Measurements from ENCODE around the gene CHMP2A.
"Not testable (repeated sequence)": the region's sequence is repeated elsewhere in the genome, so short reads cannot be mapped to it uniquely, and the experiment has no call there.

CHMP2A gene

DNA sequence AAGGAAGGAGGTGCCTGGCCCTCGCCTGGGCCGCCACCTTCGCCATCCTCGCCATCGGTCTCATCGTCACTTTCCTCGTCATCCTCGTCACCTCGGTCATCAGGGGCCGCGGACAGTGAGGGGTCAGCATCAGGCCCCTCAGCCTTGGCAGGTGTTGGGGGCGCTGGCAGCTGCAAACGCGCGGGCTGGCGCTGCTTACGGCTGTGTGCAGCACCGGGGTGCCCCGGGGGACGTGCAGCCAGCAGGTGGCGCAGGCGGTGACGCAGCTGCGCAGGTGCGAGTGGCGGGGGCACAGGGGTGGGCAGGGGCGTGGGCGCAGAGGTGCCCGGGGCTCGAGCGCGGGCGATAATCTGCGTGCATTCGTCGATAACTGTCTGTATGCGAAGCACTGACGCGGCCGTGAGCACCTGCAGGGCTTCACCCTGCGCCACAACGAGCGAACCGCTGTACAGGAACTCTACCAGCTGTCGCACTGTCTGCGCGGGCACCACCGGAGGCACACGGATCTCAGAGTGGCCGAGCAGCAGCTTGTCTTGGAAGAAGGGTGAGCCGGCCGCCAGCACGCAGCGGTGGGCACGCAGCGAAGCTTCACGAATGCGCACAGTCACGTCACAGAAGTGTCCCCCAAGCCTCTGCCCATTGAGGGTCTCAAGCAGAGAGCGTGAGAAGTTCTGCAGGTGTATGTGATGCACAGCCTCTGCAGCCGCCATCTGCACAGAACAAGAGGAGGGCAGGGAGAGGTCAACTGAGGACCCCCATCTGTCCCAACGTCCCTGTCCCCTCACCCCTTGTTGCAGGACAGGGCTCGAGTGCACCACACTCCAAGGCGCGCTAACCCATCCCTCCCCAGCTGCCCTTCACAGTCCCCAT lies 37.7 kb downstream of the CHMP2A start:
- in situ Hi-C loops (cut with HindIII; ENCODE audit: low pct_ligation_motif_present, low pct_unique_long_range_greater_than_20kb, low sequenced_read_pairs), result no loop called here

DNA sequence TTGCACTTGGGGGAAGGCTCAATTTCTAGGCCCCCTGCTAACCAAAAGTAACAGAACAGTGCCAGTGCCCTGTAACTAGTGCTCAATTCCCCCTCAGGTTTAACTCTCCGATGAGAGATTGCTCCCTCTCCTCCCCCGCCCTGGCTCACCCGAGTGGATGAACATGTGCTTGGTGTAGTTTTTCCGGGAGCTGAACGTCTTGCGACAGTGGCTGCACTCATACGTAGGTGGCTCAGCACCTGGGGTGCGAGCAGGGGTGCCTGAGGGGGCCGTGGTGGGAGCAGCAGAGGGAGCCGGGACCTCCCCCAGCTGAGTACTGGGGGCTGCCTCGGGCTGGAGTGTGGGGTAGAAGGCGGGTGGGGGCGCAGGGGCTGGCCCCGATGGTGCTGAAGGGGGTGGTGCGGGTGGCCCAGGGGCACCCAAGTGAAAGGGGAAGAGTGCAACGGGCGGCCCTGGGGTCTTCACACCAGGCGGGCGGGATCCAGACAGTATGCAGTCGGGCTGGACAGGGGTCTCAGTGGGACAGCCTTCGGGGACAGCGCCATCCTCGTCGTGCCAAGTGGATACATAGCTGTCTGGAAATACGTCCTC lies 38.6 kb downstream of the CHMP2A start:
- no peak for DNase-seq

More for the DNA sequence above, 37.7 kb downstream of the CHMP2A start:
- DNase-seq, result no peak

DNA sequence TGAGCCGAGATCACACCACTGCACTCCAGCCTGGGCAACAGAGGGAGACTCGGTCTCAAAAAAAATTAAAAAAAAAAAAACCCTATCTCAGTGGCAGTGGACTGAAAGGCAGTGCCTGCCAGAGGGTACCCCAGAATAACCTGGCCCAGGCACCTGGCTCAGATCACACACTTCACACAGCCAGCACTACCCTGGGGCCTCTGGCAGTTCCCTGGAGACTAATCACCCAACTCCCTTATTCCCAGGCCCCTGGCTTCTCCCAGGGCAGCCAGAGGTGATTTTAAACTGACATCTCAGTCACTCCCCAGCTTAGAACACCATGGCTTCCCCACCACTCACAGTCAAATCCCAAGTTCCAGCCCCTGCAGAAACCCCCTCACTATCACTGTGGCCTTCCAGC lies 39.6 kb downstream of the CHMP2A start:
- in situ Hi-C loops (cut with HindIII; ENCODE audit: low pct_ligation_motif_present, low pct_unique_long_range_greater_than_20kb, low sequenced_read_pairs), result no loop called here
- DNase-seq, result no peak

More for the DNA sequence above, 38.6 kb downstream of the CHMP2A start:
- in situ Hi-C loops (cut with HindIII; ENCODE audit: low pct_ligation_motif_present, low pct_unique_long_range_greater_than_20kb, low sequenced_read_pairs), result no loop called here

DNA sequence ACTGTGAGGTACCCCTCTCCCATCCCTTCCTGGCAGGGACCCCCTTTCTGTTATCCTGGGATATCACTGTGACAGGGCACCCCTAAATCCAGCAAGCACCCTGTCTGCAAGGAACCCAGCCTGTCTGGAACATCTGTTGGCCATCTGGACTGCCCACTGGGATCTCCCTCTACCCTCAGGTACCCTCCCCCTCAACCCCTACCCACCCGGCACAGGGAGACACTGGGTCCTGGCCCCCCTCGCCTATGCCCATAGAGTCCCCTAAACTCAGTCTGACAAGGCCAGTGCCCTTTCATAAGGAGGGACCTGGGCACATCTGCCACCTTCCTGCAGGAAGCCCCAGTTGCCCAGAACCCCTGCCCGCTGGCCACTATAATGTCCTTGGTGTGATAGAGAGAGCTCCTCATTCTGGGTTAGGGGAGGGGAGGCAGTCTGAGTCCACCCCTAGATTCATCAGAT lies 40.3 kb downstream of the CHMP2A start:
- in situ Hi-C loops (cut with HindIII; ENCODE audit: low pct_ligation_motif_present, low pct_unique_long_range_greater_than_20kb, low sequenced_read_pairs), result no loop called here
- no peak for DNase-seq

DNA sequence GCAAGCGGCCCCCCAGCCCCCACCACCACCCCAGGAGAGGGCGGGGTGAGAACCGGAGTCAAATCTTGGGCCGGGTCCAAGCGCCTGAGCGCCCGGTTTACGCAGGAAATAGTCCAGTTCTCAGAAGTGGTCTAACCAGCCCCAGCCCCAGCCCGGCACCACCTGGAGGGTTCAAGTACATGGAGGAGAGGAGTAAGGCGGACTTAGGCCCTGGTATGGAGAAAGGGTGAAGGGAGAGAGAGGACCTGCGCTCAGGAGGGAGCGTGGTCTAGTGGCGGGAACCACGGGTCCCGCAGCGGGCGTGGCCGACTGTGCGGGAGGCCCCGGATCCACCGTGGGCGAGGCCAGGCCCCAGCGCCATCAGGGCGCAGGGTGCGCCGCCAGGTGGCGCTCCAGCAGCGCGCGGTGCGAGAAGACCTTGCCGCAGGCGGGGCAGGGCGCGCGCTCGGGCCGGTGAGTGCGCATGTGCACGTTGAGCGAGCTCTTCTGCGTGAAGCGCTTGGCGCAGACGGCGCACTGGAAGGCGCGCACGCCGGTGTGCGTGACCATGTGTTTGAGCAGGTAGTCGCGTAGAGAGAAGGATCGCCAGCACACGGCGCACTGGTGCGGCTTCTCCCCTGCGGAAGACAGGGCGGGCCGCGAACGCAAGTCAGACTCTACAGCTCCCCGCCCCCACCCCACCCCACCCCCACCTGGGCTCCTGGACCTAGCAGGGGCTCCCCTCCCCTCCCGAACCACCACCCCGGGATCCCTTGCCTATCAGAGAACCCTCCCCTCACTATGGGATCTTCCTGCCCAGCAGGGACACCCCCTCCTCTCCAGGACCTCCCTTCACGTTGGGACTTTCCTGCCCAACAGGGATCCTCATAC lies 41.0 kb downstream of the CHMP2A start:
- in situ Hi-C loops (cut with HindIII; ENCODE audit: low pct_ligation_motif_present, low pct_unique_long_range_greater_than_20kb, low sequenced_read_pairs), result no loop called here

DNA sequence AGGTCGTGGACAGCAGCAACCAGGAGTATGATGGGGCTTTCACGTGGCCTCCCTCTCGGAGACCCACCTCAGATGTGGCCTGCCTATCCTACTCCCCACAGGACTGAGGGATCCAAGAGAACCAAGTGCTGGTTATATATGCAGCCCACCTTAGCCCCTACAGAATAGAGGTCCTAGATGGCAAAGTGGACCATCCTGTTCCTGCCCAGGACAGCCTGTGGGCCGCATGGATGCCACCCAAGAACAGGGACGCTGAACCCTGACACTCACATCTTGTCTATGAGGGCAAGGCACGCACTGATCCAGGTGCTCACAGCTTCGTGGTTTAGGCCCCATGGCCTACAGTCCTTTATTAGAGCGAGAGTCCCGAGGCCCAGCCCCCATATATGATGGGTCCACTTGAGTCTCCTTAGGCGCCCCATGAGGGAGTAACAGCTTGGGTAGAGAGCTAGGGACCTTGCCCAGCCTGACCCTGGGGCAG lies 41.7 kb downstream of the CHMP2A start:
- DNase-seq, result no peak
- in situ Hi-C loops (cut with HindIII; ENCODE audit: low pct_ligation_motif_present, low pct_unique_long_range_greater_than_20kb, low sequenced_read_pairs), result no loop called here

More for the DNA sequence above, 41.0 kb downstream of the CHMP2A start:
- peak; percentile 88 for DNase-seq

DNA sequence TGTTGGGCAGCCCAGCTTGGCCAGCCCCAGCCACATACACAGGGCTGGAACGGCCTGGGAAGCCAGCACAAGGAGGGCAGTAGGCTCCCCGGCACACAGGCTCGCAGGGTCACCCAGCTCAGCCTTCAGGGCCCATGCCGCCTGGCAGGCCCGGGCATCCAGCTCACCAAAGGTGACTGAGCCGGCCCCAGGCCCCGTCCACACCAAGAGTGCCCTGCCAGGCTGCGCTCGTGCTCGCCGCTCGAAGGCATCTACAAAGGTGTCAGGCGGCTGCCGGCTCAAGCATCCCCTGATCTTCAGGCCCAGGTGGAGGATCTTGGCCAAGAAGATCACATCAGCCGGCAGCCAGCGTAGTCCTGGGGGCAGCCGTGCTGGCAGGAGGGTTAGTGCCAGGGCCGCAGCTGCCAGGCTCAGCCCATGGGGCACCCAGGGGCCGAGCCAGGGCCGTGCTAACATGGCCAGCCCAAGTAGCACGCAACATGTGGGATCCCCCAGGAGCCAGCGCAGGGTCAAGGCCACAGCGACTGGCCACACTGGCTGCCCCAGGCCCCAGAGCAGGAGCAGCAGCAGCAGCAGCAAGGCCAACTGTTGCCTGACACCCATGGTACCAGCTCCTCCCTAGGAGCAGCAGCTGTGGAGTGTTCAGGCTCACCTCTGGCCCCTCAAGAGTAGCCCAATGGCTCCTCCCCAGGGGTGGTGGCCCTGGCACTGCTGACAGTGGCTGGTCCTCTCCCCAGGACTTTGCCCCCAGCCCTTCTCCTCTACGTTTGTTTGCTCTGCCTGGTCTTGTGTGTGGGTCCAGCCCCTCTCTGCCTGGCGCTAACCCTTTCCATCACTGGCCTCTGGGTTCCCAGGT lies 43.3 kb downstream of the CHMP2A start, which contains the start of gene SLC27A5:
Gene SLC27A5, minus strand, starts transcription at position 640 of the 856 bp plus-strand sequence. Its CDS starts 37 bp downstream, at position 603.
- in situ Hi-C loops (cut with HindIII; ENCODE audit: low pct_ligation_motif_present, low pct_unique_long_range_greater_than_20kb, low sequenced_read_pairs), result no loop called here
- no peak for DNase-seq

DNA sequence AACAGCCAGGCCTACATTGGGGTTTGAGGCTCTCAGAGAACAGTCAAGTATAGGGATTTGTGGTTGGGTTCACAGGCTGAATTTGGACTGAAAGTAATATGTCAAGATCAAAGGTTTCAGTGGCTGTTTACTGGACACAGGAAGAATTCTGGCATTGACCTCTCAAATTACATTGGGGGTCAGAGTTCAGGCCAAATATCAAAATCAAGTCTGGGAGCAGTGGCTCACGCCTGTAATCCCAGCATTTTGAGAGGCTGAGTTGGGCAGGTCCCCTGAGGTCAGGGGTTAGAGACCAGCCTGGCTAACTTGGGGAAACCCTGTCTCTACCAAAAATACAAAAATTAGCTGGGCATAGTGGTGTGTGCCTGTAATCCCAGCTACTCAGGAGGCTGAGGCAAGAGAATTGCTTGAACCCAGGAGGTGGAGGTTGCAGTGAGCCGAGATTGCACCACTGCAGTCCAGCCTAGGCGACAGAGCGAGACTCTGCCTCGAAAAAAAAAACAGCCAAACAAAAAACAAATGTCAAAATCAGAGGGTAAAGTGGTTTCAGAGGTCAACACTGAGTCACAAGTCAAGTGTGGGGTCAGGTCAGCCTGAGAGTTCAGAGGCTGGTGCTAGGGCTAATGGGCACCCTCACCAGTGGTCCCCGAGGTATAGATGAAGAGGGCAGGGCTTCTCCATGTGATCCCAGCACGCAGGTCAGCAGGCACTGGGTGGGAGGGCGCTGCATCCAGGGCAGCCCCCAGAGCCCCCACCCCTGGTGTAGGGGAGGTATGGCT lies 44.6 kb downstream of the CHMP2A start:
- DNase-seq, result no peak
- in situ Hi-C loops (cut with HindIII; ENCODE audit: low pct_ligation_motif_present, low pct_unique_long_range_greater_than_20kb, low sequenced_read_pairs), result no loop called here

DNA sequence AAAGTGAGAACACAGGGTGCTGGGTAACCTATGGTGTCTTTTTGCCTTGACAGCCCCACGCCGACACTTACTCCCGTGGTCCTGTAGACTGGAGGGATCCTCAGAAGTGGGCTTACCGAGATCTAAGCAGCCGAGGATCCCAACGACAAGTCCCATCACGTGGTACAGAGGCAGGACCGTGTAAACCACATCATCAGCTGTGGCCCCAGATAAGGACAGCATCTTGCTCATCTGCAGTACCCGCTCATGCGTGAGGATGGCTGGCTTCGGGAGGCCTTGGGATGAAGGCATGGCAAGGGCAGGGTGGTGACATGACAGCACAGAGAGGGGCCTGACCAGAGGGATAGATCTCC lies 45.2 kb downstream of the CHMP2A start:
- in situ Hi-C loops (cut with HindIII; ENCODE audit: low pct_ligation_motif_present, low pct_unique_long_range_greater_than_20kb, low sequenced_read_pairs), result no loop called here
- DNase-seq, result no peak

DNA sequence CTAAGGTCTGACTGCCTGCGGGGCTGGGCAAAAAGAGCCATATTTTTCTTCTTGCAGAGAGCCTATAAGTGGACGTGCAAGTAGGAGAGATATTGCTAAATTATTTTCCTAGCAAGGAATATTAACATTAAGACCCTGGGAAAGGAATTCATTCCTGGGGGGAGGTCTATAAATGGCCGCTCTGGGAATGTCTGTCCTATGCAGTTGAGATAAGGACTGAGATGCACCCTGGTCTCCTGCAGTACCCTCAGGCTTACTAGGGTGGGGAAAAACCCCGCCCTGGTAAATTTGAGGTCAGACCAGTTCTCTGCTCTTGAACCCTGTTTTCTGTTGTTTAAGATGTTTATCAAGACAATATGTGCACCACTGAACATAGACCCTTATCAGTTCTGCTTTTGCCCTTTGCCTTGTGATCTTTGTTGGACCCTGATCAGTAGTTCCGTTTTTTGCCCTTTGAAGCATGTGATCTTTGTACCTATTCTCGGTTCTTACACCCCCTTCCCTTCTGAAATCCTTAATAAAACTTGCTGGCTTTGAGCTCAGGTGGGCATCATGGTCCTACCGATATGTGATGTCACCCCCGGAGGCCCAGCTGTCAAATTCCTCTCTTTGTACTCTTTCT lies 47.2 kb downstream of the CHMP2A start:
- in situ Hi-C loops (cut with HindIII; ENCODE audit: low pct_ligation_motif_present, low pct_unique_long_range_greater_than_20kb, low sequenced_read_pairs); DNase-seq: not testable (repeated sequence)

Measured in ACHN (cell line).